ENCODE results near the gene IFIH1. TPM values are rescaled to one million over a fixed set of nuclear protein-coding genes. Genes with fewer than 3 reads are reported as not detected.

IFIH1 gene
- total and polyA plus RNA-seq, 2 donors (not counting 3 experiments of a cell fraction or from before 2014, with no cell fraction given), result 1.3 to 6.9 TPM

- no peaks in the 10 kb centered on the region for H3K9me3 ChIP-seq (replicated peaks; ENCODE audit: control insufficient read depth, insufficient read depth, low read length)
- H3K4me2 ChIP-seq (ENCODE audit: insufficient read depth, low read length), result no peak overlapping the region
- no peaks in the 10 kb centered on the region for H3K36me3 ChIP-seq (ENCODE audit: control insufficient read depth in 2 of 2, extremely low read depth in 1 of 2, insufficient read depth in 2 of 2, low read length in 2 of 2)
- H3K9ac ChIP-seq (replicated peaks; ENCODE audit: extremely low read depth, insufficient read depth, low read length), result no peak overlapping the region
- no peak overlapping the region for H2AFZ ChIP-seq (ENCODE audit: low read depth, low read length)
- H4K20me1 ChIP-seq (replicated peaks; ENCODE audit: control insufficient read depth, extremely low read depth, insufficient read depth, low read length), result no peaks in the 10 kb centered on the region
- no peak for TF ChIP-seq POLR2A (IDR thresholded peaks at IDR 0.05; ENCODE audit: low read depth, low read length)
- H3K27me3 ChIP-seq (ENCODE audit: control insufficient read depth in 2 of 2, insufficient read depth in 2 of 2, low read length in 2 of 2), result no peaks in the 10 kb centered on the region
- intact Hi-C loops (cut with micrococcal nuclease), result no loop called here
- no peak for FAIRE-seq
- DNase-seq (ENCODE audit: low read depth, low spot score), result no peak
- ChIA-PET POLR2A (no interaction called here), CTCF (interaction anchor here (1.6 to 1.7 kb wide), 2 partner anchors 38 to 40 kb away, joined by 4 to 11 read pairs; no protein-coding TSS in a partner anchor)
- H3K79me2 ChIP-seq (ENCODE audit: control insufficient read depth, insufficient read depth, low read length), result no peaks in the 10 kb centered on the region
- dilution Hi-C loops (cut with MboI; ENCODE audit: extremely low pct_ligation_motif_present, low sequenced_read_pairs), result no loop called here
- no peak overlapping the region for H3K4me3 ChIP-seq (replicated peaks in 1 of 3; ENCODE audit: insufficient read depth in 1 of 3, low read depth in 1 of 3, low read length in 3 of 3)
- no peak overlapping the region for H3K27ac ChIP-seq (ENCODE audit: insufficient read depth, low read depth, low read length)
- no TSS peak for BruUV-seq (replicated peaks)
- H3K4me1 ChIP-seq (ENCODE audit: control insufficient read depth, extremely low read depth, insufficient read depth, low read length), result peaks cover 14% of the 10 kb centered on the region
- H3K9me1 ChIP-seq (replicated peaks; ENCODE audit: control insufficient read depth, extremely low read depth, insufficient read depth, low read length), result no peaks in the 10 kb centered on the region
Measured at GRCh38 chr2:162258686-162259085, 59.8 kb downstream of the IFIH1 start.

- no TSS peak for BruUV-seq (replicated peaks)
- H2AFZ ChIP-seq (ENCODE audit: low read depth, low read length), result no peak overlapping the region
- H3K27me3 ChIP-seq (ENCODE audit: control insufficient read depth in 2 of 2, insufficient read depth in 2 of 2, low read length in 2 of 2), result no peaks in the 10 kb centered on the region
- POLR2A ChIA-PET, result no interaction called here
- TF ChIP-seq JUN (IDR thresholded peaks at IDR 0.05; ENCODE audit: borderline replicate concordance, insufficient read depth, insufficient read length, low read depth) (no peak), CTCF (IDR thresholded peaks at IDR 0.05; ENCODE audit: extremely low read depth in 1 of 2, insufficient read depth in 1 of 2, low read depth in 1 of 2, low read length in 2 of 2) (no peak), POLR2AphosphoS5 (IDR thresholded peaks at IDR 0.05; ENCODE audit: insufficient read depth, low read depth, low read length) (no peak), POLR2A (IDR thresholded peaks at IDR 0.05; ENCODE audit: low read depth, low read length) (no peak), EZH2 (IDR thresholded peaks at IDR 0.05; ENCODE audit: borderline replicate concordance, low read depth, low read length, severe bottlenecking) (no peak), MAX (IDR thresholded peaks at IDR 0.05; ENCODE audit: insufficient read depth, insufficient read length) (no peak), FOS (IDR thresholded peaks at IDR 0.05; ENCODE audit: borderline replicate concordance, insufficient read depth, low read length) (no peak), GATA2 (IDR thresholded peaks at IDR 0.05; ENCODE audit: insufficient read depth, insufficient read length, low read depth, low read length) (no peak), MYC (IDR thresholded peaks at IDR 0.05; ENCODE audit: low read depth, low read length) (no peak)
- no peaks in the 10 kb centered on the region for H3K9me3 ChIP-seq (replicated peaks; ENCODE audit: control insufficient read depth, insufficient read depth, low read length)
- DNase-seq (ENCODE audit: low read depth, low spot score), result no peak
- intact Hi-C loops (cut with micrococcal nuclease) (no loop called here), dilution Hi-C loops (cut with MboI; ENCODE audit: extremely low pct_ligation_motif_present, low sequenced_read_pairs) (no loop called here)
- H3K36me3 ChIP-seq (ENCODE audit: control insufficient read depth in 2 of 2, extremely low read depth in 1 of 2, insufficient read depth in 2 of 2, low read length in 2 of 2), result no peaks in the 10 kb centered on the region
- no peak overlapping the region for H3K4me3 ChIP-seq (replicated peaks in 1 of 3; ENCODE audit: insufficient read depth in 1 of 3, low read depth in 1 of 3, low read length in 3 of 3)
- H3K4me2 ChIP-seq (ENCODE audit: insufficient read depth, low read length), result no peak overlapping the region
- H4K20me1 ChIP-seq (replicated peaks; ENCODE audit: control insufficient read depth, extremely low read depth, insufficient read depth, low read length), result no peaks in the 10 kb centered on the region
- no peak overlapping the region for H3K9ac ChIP-seq (replicated peaks; ENCODE audit: extremely low read depth, insufficient read depth, low read length)
- H3K79me2 ChIP-seq (ENCODE audit: control insufficient read depth, insufficient read depth, low read length), result no peaks in the 10 kb centered on the region
- peaks cover 14% of the 10 kb centered on the region for H3K4me1 ChIP-seq (ENCODE audit: control insufficient read depth, extremely low read depth, insufficient read depth, low read length)
- no peaks in the 10 kb centered on the region for H3K9me1 ChIP-seq (replicated peaks; ENCODE audit: control insufficient read depth, extremely low read depth, insufficient read depth, low read length)
- no peak overlapping the region for H3K27ac ChIP-seq (ENCODE audit: insufficient read depth, low read depth, low read length)
- FAIRE-seq, result no peak
- CTCF ChIA-PET, result interaction anchor here (1.6 to 1.7 kb wide), 2 partner anchors 38 to 40 kb away, joined by 4 to 11 read pairs; no protein-coding TSS in a partner anchor
Measured at GRCh38 chr2:162258169-162258568, 60.3 kb downstream of the IFIH1 start.

Measured in endothelial cell of umbilical vein (primary cell).